RWPE2 (cell line): ENCODE data around the gene ODAD3.

Source experiments
- ATAC-seq: fragments of 200-7000 bp; cut with Tn5 transposase; 3 replicates; pipeline ENCODE4 v1.9.1; 2021; ENCODE audit warnings: low read depth
- DNase-seq: peaks from one replicate; pipeline ENCODE4 v3.0.0-alpha.2; 2020; ENCODE audit warnings: low spot score
- H3K27ac ChIP-seq: fragments of 450-650 bp; 2 replicates; pipeline ENCODE4 v1.5.1; 2017; ENCODE audit warnings: mild to moderate bottlenecking; ENCODE audit not compliant: poor library complexity, severe bottlenecking
- H3K27me3 ChIP-seq: fragments of 250-450 bp; sonication (Bioruptor Pico); 2 replicates; pipeline ENCODE4 v1.5.1; 2021; ENCODE audit warnings: mild to moderate bottlenecking, moderate library complexity; ENCODE audit not compliant: insufficient read depth, poor library complexity, severe bottlenecking
- H3K36me3 ChIP-seq: fragments of 250-450 bp; sonication (Bioruptor Pico); 2 replicates; pipeline ENCODE4 v1.5.1; 2020; ENCODE audit warnings: low read depth, mild to moderate bottlenecking, moderate library complexity
- H3K4me1 ChIP-seq: fragments of 250-450 bp; sonication (Bioruptor Pico); 2 replicates; pipeline ENCODE4 v1.5.1; 2021; ENCODE audit warnings: mild to moderate bottlenecking, moderate library complexity; ENCODE audit not compliant: insufficient read depth, poor library complexity, severe bottlenecking
- H3K4me3 ChIP-seq: fragments of 250-450 bp; sonication (Bioruptor Pico); 2 replicates; pipeline ENCODE4 v1.5.1; 2021; ENCODE audit warnings: mild to moderate bottlenecking, moderate library complexity; ENCODE audit not compliant: severe bottlenecking
- H3K9me3 ChIP-seq: fragments of 250-450 bp; sonication (Bioruptor Pico); 2 replicates; pipeline ENCODE4 v1.5.1; 2021; ENCODE audit warnings: mild to moderate bottlenecking, moderate library complexity; ENCODE audit not compliant: severe bottlenecking
- TF ChIP-seq, protein P1 (sequence below): fragments of 450-650 bp; IDR thresholded peaks from one replicate; pipeline ENCODE4 v1.5.1; 2017; ENCODE audit warnings: mild to moderate bottlenecking, moderate library complexity; ENCODE audit not compliant: poor library complexity, severe bottlenecking

The ODAD3 gene

DNA sequence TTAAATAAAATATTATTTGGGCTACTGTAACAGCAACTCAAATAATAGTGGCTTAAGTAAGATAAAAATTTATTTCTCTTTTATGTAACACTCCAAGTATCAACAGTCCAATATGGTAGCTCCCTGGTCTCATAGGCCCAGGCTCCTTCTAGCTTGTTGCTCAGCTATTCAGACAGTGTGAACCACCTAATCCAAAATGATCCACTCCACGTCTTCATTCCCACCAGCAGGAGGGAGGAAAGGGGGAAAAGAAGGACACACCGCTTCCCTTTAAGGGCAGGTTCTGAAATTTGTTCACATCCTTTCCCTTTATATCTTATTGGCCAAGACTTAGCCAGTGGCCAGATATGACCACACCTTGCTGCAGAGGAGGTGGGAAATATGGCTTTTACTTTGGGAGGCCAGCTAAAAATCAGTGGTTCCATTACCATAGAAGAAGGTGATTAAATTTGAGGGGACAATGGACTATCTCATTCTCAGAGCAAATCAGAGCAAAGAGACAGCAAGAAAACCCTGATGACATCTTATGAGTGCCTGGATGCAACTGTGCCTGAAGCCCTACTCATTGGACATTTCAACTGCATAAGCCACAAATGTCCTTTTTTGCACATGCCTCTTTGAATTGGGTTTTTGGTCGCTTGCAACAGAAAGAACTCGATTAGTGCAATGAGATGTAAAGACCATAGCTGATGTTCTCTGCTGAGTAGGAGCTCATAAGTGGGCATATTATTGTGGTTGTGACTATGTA lies 43.8 kb downstream of the ODAD3 start:
- ATAC-seq (no peak), DNase-seq (no peak)
- Histone ChIP-seq H3K4me3 (no peak overlapping the region), H3K27me3 (no peaks in the 10 kb centered on the region), H3K27ac (no peak overlapping the region), H3K4me1 (no peaks in the 10 kb centered on the region), H3K9me3 (no peaks in the 10 kb centered on the region), H3K36me3 (no peaks in the 10 kb centered on the region)
- TF ChIP-seq, protein P1, sequence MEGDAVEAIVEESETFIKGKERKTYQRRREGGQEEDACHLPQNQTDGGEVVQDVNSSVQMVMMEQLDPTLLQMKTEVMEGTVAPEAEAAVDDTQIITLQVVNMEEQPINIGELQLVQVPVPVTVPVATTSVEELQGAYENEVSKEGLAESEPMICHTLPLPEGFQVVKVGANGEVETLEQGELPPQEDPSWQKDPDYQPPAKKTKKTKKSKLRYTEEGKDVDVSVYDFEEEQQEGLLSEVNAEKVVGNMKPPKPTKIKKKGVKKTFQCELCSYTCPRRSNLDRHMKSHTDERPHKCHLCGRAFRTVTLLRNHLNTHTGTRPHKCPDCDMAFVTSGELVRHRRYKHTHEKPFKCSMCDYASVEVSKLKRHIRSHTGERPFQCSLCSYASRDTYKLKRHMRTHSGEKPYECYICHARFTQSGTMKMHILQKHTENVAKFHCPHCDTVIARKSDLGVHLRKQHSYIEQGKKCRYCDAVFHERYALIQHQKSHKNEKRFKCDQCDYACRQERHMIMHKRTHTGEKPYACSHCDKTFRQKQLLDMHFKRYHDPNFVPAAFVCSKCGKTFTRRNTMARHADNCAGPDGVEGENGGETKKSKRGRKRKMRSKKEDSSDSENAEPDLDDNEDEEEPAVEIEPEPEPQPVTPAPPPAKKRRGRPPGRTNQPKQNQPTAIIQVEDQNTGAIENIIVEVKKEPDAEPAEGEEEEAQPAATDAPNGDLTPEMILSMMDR: no peak

DNA sequence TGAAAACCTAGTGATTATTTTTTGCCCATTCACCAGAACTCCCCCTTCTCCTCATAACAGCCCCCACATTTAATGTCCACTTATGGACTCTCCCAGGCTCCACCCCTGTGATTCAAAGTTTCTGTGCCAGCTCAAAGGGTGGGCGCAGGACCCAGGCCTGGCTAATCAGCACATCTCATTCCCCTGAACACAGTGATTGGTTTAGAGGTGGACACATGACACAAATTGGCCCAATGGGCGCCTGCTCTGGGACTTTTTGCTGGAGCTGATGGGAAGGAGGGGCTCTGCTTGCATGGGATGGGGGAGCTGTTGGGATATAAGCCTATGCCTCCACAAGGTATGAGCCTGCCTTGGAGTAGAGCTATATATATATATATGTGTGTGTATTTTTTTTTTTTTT lies 44.6 kb downstream of the ODAD3 start:
- H3K4me3 ChIP-seq: no peak overlapping the region
- no peaks in the 10 kb centered on the region for H3K27me3 ChIP-seq
- H3K4me1 ChIP-seq: no peaks in the 10 kb centered on the region
- DNase-seq: no peak
- TF ChIP-seq, protein P1: no peak
- no peaks in the 10 kb centered on the region for H3K36me3 ChIP-seq
- H3K9me3 ChIP-seq: no peaks in the 10 kb centered on the region
- no peak overlapping the region for H3K27ac ChIP-seq
- no peak for ATAC-seq

DNA sequence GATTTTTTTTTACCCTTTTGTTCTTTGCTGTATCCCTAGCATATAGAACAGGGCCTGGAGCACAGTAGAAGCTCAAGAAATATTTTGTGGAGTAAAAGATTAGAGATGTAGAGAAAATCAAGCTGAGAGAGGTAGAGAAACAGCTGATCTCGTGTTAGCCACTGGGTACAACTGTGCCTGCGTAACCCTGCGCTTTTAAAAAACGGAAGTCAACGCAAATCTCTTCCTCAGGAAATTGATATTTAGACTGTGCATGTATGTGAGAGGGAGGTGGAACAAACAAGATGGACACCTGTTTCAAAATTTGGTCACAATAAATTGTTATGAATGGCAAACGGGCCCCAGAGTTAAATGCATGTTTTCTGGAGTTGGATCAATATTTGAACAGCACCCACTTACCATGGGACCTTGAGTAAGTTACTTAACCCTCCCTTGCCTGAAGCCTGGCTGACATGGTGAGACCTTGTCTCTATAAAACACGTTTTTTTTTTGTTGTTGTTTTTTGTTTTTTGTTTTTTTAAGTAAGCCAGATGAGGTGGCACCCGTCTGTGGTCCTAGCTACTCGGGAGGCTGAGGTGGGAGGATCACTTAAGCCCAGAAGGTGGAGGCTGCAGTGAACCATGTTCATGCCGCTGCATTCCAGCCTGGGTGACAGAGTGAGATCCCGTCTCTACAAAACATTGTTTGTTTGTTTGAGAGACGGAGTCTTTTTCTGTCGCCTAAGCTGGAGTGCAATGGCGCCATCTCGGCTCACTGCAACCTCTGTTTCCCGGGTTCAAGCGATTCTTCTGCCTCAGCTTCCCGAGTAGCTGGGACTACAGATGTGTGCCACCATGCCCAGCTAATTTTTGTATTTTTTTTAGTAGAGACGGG lies 47.5 kb downstream of the ODAD3 start:
- no peak for ATAC-seq
- TF ChIP-seq, protein P1: no peak
- Histone ChIP-seq H3K36me3 (no peaks in the 10 kb centered on the region), H3K27ac (no peak overlapping the region), H3K27me3 (no peaks in the 10 kb centered on the region), H3K9me3 (no peaks in the 10 kb centered on the region), H3K4me1 (no peaks in the 10 kb centered on the region), H3K4me3 (no peak overlapping the region)
- no peak for DNase-seq

DNA sequence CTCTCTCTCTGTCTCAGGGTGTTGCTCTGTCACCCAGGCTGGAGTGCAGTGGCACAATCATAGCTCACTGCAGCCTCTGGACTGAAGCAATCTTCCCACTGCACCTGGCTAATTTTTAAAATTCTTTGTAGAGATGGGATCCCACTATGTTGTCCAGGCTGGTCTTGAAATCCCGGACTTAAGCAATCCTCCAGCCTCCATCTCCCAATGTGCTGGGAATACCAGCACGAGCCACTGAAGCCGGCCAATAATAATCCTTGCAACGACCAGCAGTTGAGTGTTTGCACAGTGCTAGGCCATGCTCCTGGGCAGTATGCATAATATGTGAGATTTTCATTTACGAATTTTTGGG lies 50.2 kb downstream of the ODAD3 start:
- Histone ChIP-seq H3K4me3 (no peak overlapping the region), H3K27ac (no peak overlapping the region), H3K27me3 (no peaks in the 10 kb centered on the region), H3K4me1 (peaks cover 3% of the 10 kb centered on the region), H3K36me3 (no peaks in the 10 kb centered on the region), H3K9me3 (no peaks in the 10 kb centered on the region)
- ATAC-seq: no peak
- TF ChIP-seq, protein P1: no peak
- no peak for DNase-seq

DNA sequence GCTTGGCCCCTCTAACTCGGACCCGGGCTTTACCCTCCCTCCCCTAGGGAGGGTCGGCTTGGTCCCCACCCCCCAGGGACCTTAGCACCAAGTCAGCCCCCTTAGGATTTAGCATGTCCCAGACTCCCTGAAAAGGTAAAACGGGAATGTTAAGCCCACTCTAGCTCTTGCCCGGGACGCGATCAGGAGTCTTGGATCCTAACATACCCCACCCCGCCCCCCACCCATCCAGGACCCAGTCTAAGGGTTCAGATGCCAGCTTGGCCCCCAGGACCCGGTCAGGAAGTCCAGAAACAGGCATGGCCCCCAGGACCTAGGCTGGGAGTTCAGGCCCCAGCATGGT lies 51.2 kb downstream of the ODAD3 start:
- TF ChIP-seq, protein P1: no peak
- Histone ChIP-seq H3K4me1 (peaks cover 7% of the 10 kb centered on the region), H3K27ac (no peak overlapping the region), H3K36me3 (no peaks in the 10 kb centered on the region), H3K9me3 (no peaks in the 10 kb centered on the region), H3K27me3 (no peaks in the 10 kb centered on the region), H3K4me3 (peak overlapping the region; percentile 38)
- no peak for ATAC-seq
- no peak for DNase-seq
